ENCODE results near the gene MTX2. TPM values are rescaled to one million over a fixed set of nuclear protein-coding genes. Genes with fewer than 3 reads are reported as not detected.

MTX2 gene
- total and polyA plus RNA-seq, 9 of the 15 experiments (the other 6 are each of a cell fraction or from before 2014, with no cell fraction given) = 38.1 to 170 (median 88.0) TPM

GRCh38 chr2:176321916-176322315 is 52.7 kb downstream of the MTX2 start:
- Histone ChIP-seq H3K4me1 (replicated peaks in 1 of 2; ENCODE audit: control insufficient read depth in 2 of 2, insufficient read depth in 2 of 2, low read length in 2 of 2) (no peaks in the 10 kb centered on the region), H3K4me2 (ENCODE audit: insufficient read depth, low read length) (no peak overlapping the region), H3K9ac (ENCODE audit: insufficient read depth in 1 of 2, low read depth in 2 of 2, low read length in 2 of 2) (no peak overlapping the region), H3K9me3 (replicated peaks; ENCODE audit: control insufficient read depth, insufficient read depth, low read depth, low read length) (no peaks in the 10 kb centered on the region), H3K36me3 (ENCODE audit: control insufficient read depth, insufficient read depth, low read length) (peaks cover 9% of the 10 kb centered on the region; the same call in 2 of the 3 replicates), H3K79me2 (ENCODE audit: control insufficient read depth, insufficient read depth, low read length) (no peaks in the 10 kb centered on the region; the same call in 2 of the 3 replicates), H3K27ac (ENCODE audit: extremely low read depth, low read depth, low read length) (no peak overlapping the region), H3K27me3 (ENCODE audit: control insufficient read depth in 2 of 2, insufficient read depth in 2 of 2, low read length in 2 of 2) (no peaks in the 10 kb centered on the region), H2AFZ (ENCODE audit: low read depth, low read length) (no peak overlapping the region), H3K4me3 (no peak overlapping the region), H4K20me1 (replicated peaks; ENCODE audit: control insufficient read depth, insufficient read depth, low read length) (no peaks in the 10 kb centered on the region), H3K9me1 (ENCODE audit: control insufficient read depth, insufficient read depth, low read length) (no peaks in the 10 kb centered on the region)
- no TSS peak for BruUV-seq (replicated peaks)
- DNase-seq (ENCODE audit: extremely low read depth in 1 of 4, low spot score in 3 of 4) = no peak
- no peak for FAIRE-seq
- no peak for TF ChIP-seq NFATC3 (IDR thresholded peaks at IDR 0.05)
- TF ChIP-seq COPS2 (conservative IDR thresholded peaks at IDR 0.05) = no peak
- TF ChIP-seq PRPF4 (IDR thresholded peaks at IDR 0.05; ENCODE audit: insufficient read depth, low read depth, low read length, poor library complexity, severe bottlenecking) = no peak
- no peak for TF ChIP-seq ERF (CRISPR knock-in tag; IDR thresholded peaks at IDR 0.05)
- TF ChIP-seq ZNF764 (CRISPR knock-in tag; IDR thresholded peaks at IDR 0.05; ENCODE audit: low read depth) = no peak
- TF ChIP-seq GATAD2A (IDR thresholded peaks at IDR 0.05) = no peak
- TF ChIP-seq FOXA3 (CRISPR knock-in tag; conservative IDR thresholded peaks at IDR 0.05 in 1 of 2, IDR thresholded peaks at IDR 0.05 in 1 of 2) = no peak
- ChIA-PET POLR2A (no interaction called here), CTCF (ENCODE audit: low intra/inter-chr PET ratio) (no interaction called here)
- WGBS (ENCODE audit: insufficient coverage, low coverage, missing lambda C conversion rate) = 80% methylated on average over 1 of the region's 1 CpG
- ATAC-seq = no peak
- in situ Hi-C loops (cut with MboI) (no loop called here), intact Hi-C loops (cut with micrococcal nuclease) (no loop called here)

DNA sequence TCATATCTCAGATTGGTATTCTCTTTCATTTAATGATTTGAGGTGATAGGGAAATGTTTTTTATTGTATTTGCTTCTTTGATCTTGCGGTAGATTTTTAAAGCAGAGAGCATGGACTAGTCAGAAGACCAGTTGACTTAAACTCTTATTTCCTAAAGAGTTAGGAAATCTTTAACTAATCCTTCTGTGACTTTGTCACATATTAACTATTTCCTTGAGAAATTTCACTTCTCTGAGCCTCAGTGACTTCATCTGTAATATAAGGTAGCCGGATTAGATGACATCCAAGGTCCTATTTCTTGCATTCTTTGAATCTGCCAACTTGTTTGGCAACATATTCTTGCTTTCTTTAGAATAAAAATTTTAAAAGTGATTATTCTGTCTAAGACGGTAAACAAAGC is 55.6 kb downstream of the MTX2 start:
- Histone ChIP-seq H3K4me3 (no peak overlapping the region), H4K20me1 (replicated peaks; ENCODE audit: control insufficient read depth, insufficient read depth, low read length) (no peaks in the 10 kb centered on the region), H3K79me2 (ENCODE audit: control insufficient read depth, insufficient read depth, low read length) (no peaks in the 10 kb centered on the region; the same call in 2 of the 3 replicates), H3K9me3 (replicated peaks; ENCODE audit: control insufficient read depth, insufficient read depth, low read depth, low read length) (no peaks in the 10 kb centered on the region), H3K9ac (ENCODE audit: insufficient read depth in 1 of 2, low read depth in 2 of 2, low read length in 2 of 2) (no peak overlapping the region), H3K36me3 (ENCODE audit: control insufficient read depth, insufficient read depth, low read length) (peaks cover 32% of the 10 kb centered on the region; the same call in 2 of the 3 replicates), H3K27me3 (ENCODE audit: control insufficient read depth in 2 of 2, insufficient read depth in 2 of 2, low read length in 2 of 2) (no peaks in the 10 kb centered on the region), H2AFZ (ENCODE audit: low read depth, low read length) (no peak overlapping the region), H3K9me1 (ENCODE audit: control insufficient read depth, insufficient read depth, low read length) (no peaks in the 10 kb centered on the region), H3K4me1 (replicated peaks in 1 of 2; ENCODE audit: control insufficient read depth in 2 of 2, insufficient read depth in 2 of 2, low read length in 2 of 2) (no peaks in the 10 kb centered on the region), H3K27ac (ENCODE audit: extremely low read depth, low read depth, low read length) (no peak overlapping the region), H3K4me2 (ENCODE audit: insufficient read depth, low read length) (no peak overlapping the region)
- DNase-seq (ENCODE audit: extremely low read depth in 1 of 4, low spot score in 3 of 4) (no peak), FAIRE-seq (no peak), ATAC-seq (no peak)
- ChIA-PET CTCF (ENCODE audit: low intra/inter-chr PET ratio) (no interaction called here), POLR2A (no interaction called here)
- 96% methylated on average over 3 of the region's 3 CpGs for WGBS (ENCODE audit: insufficient coverage, low coverage, missing lambda C conversion rate)
- in situ Hi-C loops (cut with MboI) = no loop called here
- intact Hi-C loops (cut with micrococcal nuclease) = no loop called here
- BruUV-seq (replicated peaks) = no TSS peak
- TF ChIP-seq ATF1 (CRISPR knock-in tag; IDR thresholded peaks at IDR 0.05) (no peak), ATF1 (tag; IDR thresholded peaks at IDR 0.05) (no peak), MYC (IDR thresholded peaks at IDR 0.05; ENCODE audit: low read depth, low read length) (no peak), MYC (CRISPR knock-in tag; IDR thresholded peaks at IDR 0.05; ENCODE audit: borderline replicate concordance, low read depth) (no peak), MED1 (CRISPR knock-in tag; IDR thresholded peaks at IDR 0.05; ENCODE audit: borderline replicate concordance) (no peak), SMARCA4 (IDR thresholded peaks at IDR 0.05) (no peak), ZC3H8 (IDR thresholded peaks at IDR 0.05) (no peak), FOXM1 (IDR thresholded peaks at IDR 0.05; ENCODE audit: low read depth) (no peak), FOXM1 (CRISPR knock-in tag; IDR thresholded peaks at IDR 0.05; ENCODE audit: low read depth) (no peak), DACH1 (IDR thresholded peaks at IDR 0.05; ENCODE audit: partially characterized antibody) (no peak), TBL1XR1 (IDR thresholded peaks at IDR 0.05; ENCODE audit: low read length in 2 of 2) (no peak), MXI1 (IDR thresholded peaks at IDR 0.05; ENCODE audit: low read depth, low read length) (no peak), SRSF1 (IDR thresholded peaks at IDR 0.05; ENCODE audit: low read depth, low read length) (no peak), IFI16 (CRISPR knock-in tag; IDR thresholded peaks at IDR 0.05) (no peak), NELFE (IDR thresholded peaks at IDR 0.05; ENCODE audit: insufficient read depth, insufficient read length) (no peak), CBX1 (IDR thresholded peaks at IDR 0.05; ENCODE audit: low read depth) (no peak)

All from K562 (cell line).